Muscle layer of colon (tissue), 2 donors: ENCODE measurements around the gene ATP1A3.
"Not testable (repeated sequence)": the region's sequence is repeated elsewhere in the genome, so short reads cannot be mapped to it uniquely, and the experiment has no call there.

ENCODE experiments used
- H3K27ac ChIP-seq: one replicate; pipeline ENCODE4 v1.7.0; 2013; ENCODE audit warnings: low read depth, mild to moderate bottlenecking, low read length, moderate library complexity
- H3K27me3 ChIP-seq, 2 donors: one replicate each; pipeline ENCODE4 v1.7.0; 2013; ENCODE audit warnings: low read length in 2 of 2, mild to moderate bottlenecking in 2 of 2; ENCODE audit not compliant: insufficient read depth in 2 of 2, control insufficient read depth in 1 of 2
- H3K36me3 ChIP-seq: one replicate; pipeline ENCODE4 v1.7.0; 2013; ENCODE audit warnings: mild to moderate bottlenecking, low read length; ENCODE audit not compliant: insufficient read depth
- H3K4me1 ChIP-seq: one replicate; pipeline ENCODE4 v1.7.0; 2013; ENCODE audit warnings: mild to moderate bottlenecking, low read length; ENCODE audit not compliant: insufficient read depth
- H3K4me3 ChIP-seq, 2 donors: one replicate each; pipeline ENCODE4 v1.7.0; 2013; ENCODE audit warnings: low read length in 2 of 2, low read depth in 1 of 2, mild to moderate bottlenecking in 1 of 2, moderate library complexity in 1 of 2
- H3K9ac ChIP-seq: one replicate; pipeline ENCODE4 v1.7.0; 2013; ENCODE audit warnings: low read length
- H3K9me3 ChIP-seq: one replicate; pipeline ENCODE4 v1.7.0; 2013; ENCODE audit warnings: mild to moderate bottlenecking, low read length
- donor health status: abdominal sarcoma.
- donor health status: Adenocarcinoma of cecum.

ATP1A3 gene

DNA sequence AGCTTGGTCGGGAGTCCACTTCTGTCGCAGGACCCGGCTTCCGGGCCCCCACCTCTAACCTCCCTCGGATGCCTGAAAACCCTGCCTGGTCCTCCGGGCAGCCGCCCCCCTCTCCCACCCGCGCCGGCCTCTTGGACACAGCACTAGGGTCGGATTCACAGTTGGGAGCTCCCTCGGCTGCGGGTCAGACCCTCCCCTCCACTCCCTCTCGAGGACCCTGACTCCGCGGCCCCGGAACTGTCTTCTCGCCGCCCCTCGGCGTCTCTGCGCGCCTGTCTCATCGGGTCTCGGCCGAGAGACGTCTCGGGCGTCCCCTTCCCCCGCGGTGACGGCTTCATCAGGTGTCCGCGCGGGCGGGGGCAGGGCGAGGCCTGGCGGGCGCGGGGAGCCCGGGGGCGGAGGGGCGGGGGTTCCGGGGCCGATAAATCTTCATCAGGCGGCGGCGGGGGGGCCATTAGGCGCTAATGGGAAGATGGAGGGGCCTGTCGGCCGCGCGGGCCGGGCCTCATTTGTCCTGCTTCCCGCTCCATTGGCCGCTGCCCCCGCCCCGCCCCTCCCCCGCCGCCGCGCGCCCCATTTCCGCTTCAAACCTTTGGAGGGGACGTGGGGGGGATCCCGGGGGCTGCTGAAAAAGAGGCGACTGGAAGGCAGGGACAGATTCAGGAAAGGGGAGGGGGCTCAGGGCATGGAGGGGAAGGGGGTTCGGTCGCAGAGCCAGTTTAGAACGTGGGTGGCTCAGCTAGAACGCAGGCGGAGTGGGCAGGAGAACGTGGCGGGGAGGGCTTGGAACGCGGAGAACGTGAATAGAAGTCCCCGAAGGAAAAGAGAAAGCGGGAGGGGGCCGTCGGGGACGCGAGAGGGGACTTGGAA lies 53.9 kb downstream of the ATP1A3 start:
- Histone ChIP-seq H3K4me3 (peak overlapping the region in 1 of 2 donors; percentile 32), H3K36me3 (no peaks in the 10 kb centered on the region), H3K9ac (no peak overlapping the region), H3K27ac (no peak overlapping the region), H3K27me3 (peaks cover 27 to 59% of the 10 kb centered on the region in 2 donors), H3K4me1 (peaks cover 5% of the 10 kb centered on the region), H3K9me3 (no peaks in the 10 kb centered on the region)

DNA sequence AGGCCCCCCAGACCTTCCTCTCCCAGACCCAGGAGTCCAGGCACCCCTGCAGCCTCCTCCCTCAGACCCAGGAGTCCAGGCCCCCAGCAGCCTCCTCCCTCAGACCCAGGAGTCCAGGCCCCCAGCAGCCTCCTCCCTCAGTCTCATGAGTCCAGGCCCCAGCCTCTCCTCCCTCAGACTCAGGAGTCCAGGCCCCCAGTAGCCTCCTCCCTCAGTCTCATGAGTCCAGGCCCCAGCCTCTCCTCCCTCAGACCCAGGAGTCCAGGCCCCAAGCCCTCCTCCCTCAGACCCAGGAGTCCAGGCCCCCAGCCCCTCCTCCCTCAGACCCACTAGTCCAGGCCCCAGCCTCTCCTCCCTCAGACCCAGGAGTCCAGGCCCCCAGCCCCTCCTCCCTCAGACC lies 54.8 kb downstream of the ATP1A3 start:
- H3K9ac ChIP-seq, H3K4me3 ChIP-seq, H3K36me3 ChIP-seq, H3K4me1 ChIP-seq, H3K9me3 ChIP-seq, H3K27ac ChIP-seq: not testable (repeated sequence)
- H3K27me3 ChIP-seq: peaks cover 31 to 64% of the 10 kb centered on the region in 2 donors

DNA sequence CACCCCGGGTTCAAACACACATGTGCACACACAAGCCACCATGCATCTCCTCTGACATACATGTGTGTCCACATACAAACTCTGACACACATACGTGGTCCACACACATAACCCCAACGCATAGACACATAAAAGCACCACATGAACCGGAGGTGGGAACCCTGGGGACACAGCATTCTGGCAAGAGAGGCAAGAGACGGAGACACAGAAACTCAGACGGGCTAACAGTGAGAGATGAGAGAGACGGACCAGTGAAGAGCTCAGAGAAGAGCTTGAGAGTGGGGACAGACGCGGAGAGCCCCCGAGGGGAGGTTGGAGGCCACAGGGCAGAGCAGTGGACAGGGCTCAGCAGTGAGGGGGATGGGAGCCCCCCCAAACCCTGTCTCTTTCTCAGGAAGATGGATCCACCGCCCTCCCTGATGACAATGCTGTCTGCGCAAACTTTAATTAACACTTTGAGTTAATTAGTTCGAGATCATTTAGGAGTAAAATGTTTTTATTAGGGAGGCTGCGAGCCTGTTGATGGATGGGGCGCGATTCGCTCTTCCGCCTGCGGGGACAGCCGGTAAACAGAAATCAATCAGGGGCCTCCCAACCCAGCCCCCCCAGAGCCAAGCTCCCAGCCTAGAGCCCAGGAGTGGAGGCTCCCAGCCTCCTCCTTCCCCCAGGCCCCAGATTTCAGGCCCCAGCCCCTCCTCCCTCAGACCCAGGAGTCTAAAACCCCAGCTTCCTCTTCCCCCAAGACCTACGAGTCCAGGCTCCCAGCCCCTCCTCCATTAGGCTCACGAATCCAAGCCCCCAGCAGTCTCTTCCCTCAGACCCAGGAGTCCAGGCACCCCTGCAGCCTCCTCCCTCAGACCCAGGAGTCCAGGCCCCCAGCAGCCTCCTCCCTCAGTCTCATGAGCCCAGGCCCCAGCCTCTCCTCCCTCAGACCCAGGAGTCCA lies 56.2 kb downstream of the ATP1A3 start:
- Histone ChIP-seq H3K9me3 (no peaks in the 10 kb centered on the region), H3K36me3 (no peaks in the 10 kb centered on the region), H3K27ac (no peak overlapping the region), H3K27me3 (peaks cover 42 to 71% of the 10 kb centered on the region in 2 donors), H3K9ac (no peak overlapping the region), H3K4me3 (no peak overlapping the region), H3K4me1 (peaks cover 5% of the 10 kb centered on the region)

DNA sequence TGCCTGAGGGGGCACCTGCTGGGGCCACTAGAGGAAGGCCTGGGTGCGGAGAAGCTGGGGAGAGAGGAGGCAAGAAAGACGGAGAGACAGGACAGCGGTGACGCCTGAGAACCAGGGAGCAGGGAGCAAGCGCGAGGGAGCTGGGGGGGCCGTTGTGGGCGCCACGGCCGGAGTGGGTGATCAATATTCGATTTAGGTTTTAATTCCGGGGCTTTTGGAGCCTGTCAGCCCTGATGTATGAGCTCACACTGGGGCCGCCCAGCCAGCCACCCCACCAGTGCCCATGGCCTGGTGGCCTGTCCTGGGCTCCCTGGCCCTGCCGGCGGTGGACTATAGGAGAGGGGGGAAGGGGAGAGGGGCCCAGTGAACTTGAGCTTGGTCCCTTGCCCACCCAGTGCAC lies 57.1 kb downstream of the ATP1A3 start:
- Histone ChIP-seq H3K9me3 (no peaks in the 10 kb centered on the region), H3K4me1 (peaks cover 5% of the 10 kb centered on the region), H3K27me3 (peaks cover 44 to 79% of the 10 kb centered on the region in 2 donors), H3K27ac (no peak overlapping the region), H3K36me3 (no peaks in the 10 kb centered on the region), H3K9ac (no peak overlapping the region), H3K4me3 (no peak overlapping the region)

DNA sequence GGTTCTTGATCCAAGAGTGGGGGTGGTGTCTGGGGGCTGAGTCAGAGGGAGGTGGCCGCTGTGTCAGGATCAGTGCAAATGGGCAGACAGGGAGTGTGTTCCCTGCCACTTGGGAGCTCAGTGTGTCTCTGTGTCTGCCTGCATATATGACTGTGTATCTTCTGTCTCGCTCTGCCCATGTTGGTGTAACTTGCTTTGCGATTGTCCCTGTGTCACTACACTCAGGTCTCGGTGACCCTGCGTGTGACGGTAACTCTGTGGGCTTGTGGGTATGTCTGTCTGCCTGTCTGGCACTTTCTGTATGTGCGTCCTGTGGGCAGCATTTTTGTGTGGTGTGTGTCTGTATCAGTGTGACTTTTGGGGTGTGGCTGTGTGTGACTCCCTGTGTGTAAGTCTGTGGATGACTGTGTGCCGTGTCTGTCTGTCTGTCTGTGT lies 57.6 kb downstream of the ATP1A3 start:
- Histone ChIP-seq H3K9me3 (no peaks in the 10 kb centered on the region), H3K4me3 (no peak overlapping the region), H3K4me1 (peaks cover 5% of the 10 kb centered on the region), H3K27ac (no peak overlapping the region), H3K27me3 (peaks cover 44 to 79% of the 10 kb centered on the region in 2 donors), H3K9ac (no peak overlapping the region), H3K36me3 (no peaks in the 10 kb centered on the region)

DNA sequence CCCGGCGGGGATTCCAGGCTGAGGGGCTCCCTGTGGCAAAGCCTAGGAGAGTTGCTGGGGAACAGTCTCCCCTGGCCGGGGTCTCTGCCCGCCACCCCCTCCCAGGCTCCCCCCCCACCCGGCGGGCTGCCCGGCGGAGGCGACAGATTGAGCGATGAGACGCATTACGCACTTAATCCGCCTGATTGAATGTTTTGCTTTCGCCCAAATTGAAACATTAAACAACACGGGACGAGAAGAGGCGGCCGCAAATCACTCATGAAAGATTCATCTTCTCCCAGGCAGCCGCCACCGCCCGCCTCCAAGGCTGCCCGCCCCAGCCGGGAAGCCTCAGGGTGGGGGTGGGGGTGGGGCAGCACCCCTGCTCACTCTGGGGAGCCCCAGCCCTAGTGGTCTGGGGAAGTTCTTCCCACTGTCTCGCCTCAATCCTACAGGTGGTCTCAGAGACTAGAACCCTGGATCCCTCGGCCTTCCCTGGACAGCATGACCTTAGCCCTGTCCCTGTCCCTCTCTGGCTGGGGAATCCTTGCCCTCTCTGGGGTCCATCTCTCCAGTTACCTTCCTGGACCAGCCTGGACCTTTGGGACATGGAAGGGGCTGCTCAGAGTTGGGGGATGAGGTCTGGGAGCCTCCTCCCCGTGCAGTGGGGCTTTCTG lies 58.1 kb downstream of the ATP1A3 start:
- no peak overlapping the region for H3K9ac ChIP-seq
- peaks cover 44 to 79% of the 10 kb centered on the region in 2 donors for H3K27me3 ChIP-seq
- peaks cover under 1% of the 10 kb centered on the region for H3K4me1 ChIP-seq
- H3K9me3 ChIP-seq: no peaks in the 10 kb centered on the region
- H3K36me3 ChIP-seq: no peaks in the 10 kb centered on the region
- H3K4me3 ChIP-seq: no peak overlapping the region
- no peak overlapping the region for H3K27ac ChIP-seq

DNA sequence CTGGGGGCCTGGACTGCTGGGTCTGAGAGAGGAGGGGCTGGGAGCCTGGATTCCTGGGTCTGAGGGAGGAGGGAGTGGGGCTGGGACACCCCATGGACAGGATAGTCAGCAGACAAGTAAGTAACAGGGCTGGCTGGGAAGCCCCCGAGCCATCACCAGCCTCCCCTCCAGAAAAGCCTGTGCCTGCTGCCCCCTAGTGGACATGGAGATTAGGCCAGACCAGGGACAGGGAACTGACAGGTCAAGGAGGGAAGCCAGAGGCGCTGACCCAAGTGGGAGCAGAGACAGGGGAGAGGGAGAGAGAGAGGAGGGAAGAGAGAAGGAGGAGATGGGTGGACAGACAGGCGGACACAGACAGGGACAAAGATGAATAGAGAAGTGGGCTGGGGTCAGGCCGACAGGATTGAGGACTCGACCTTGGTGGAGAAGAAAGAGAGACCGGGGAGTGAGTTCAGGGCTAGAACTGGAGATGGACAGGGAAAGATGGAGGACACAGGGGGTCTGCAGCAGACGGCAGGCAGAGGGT lies 59.1 kb downstream of the ATP1A3 start:
- Histone ChIP-seq H3K27me3 (peaks cover 52 to 81% of the 10 kb centered on the region in 2 donors), H3K4me1 (no peaks in the 10 kb centered on the region), H3K9ac (no peak overlapping the region), H3K27ac (no peak overlapping the region), H3K9me3 (no peaks in the 10 kb centered on the region), H3K4me3 (no peak overlapping the region), H3K36me3 (no peaks in the 10 kb centered on the region)

DNA sequence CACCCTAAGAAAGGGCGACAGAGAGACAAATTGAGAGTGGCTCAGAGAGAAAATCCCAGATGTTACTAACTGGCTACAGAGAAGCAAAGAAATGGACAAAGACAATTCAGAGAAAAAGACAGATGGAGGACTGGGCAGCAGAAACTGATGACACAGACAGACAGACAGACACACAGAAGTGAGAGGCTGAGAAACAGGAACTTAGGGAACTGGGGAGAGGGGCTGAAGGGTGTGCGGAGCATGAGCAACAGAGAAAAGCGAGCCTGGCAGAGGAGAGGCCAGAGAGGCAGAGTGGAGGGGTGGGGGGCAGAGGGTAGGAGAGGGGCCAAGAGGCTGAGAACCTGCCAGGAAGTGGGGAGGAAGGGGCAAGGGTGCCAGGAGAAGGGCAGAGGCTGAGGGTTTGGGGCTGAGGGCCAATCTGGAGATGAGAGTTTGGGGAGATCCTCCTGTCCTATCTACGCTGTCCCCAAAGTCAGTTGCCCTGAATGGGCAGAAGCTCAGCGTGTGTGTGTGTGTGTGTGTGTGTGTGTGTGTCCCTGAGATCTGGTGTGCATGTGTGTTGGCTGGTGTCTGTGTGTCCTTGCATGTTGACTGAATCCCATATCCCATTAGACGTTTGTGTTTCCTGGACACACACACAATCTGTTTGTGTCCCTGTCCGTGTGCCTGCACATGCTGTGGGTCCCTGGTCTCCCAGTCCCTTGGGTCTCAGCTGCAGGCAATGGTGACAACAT lies 60.2 kb downstream of the ATP1A3 start:
- H3K9ac ChIP-seq: no peak overlapping the region
- no peak overlapping the region for H3K4me3 ChIP-seq
- H3K4me1 ChIP-seq: peaks cover 3% of the 10 kb centered on the region
- H3K27ac ChIP-seq: no peak overlapping the region
- no peaks in the 10 kb centered on the region for H3K36me3 ChIP-seq
- H3K9me3 ChIP-seq: no peaks in the 10 kb centered on the region
- H3K27me3 ChIP-seq: peaks cover 63 to 84% of the 10 kb centered on the region in 2 donors

DNA sequence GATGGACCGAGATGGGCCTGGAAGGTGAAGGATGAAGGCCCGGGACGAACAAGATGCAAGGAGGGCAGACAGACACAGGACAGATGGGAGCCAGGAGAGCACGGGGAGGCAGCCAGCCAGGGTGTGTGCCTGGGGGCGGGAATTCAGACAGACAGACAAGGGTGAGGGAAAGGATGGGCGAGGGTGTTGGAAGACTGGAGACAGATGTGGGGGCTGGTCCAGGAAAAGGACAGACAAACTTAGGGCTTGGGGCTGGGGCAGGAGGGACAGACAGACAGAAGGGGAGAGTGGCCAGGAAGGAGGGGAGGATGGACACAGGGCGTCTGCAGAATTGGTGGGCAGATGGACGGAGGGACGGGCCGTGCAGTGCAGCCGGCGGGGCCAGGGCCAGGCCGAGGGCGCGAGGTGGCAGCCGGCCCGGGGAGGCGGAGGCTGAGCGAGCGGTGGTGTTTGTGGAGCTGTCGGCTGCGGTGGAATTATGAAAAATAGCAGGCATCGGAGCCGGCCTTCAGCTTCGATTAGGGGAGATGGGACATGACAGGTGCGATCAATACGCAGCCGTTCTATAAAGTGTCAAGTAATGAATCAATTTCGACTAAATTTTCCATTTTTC lies 61.2 kb downstream of the ATP1A3 start:
- H3K4me3 ChIP-seq: no peak overlapping the region
- peaks cover 10% of the 10 kb centered on the region for H3K4me1 ChIP-seq
- H3K9ac ChIP-seq: no peak overlapping the region
- no peaks in the 10 kb centered on the region for H3K9me3 ChIP-seq
- peaks cover 65 to 91% of the 10 kb centered on the region in 2 donors for H3K27me3 ChIP-seq
- H3K27ac ChIP-seq: no peak overlapping the region
- no peaks in the 10 kb centered on the region for H3K36me3 ChIP-seq

DNA sequence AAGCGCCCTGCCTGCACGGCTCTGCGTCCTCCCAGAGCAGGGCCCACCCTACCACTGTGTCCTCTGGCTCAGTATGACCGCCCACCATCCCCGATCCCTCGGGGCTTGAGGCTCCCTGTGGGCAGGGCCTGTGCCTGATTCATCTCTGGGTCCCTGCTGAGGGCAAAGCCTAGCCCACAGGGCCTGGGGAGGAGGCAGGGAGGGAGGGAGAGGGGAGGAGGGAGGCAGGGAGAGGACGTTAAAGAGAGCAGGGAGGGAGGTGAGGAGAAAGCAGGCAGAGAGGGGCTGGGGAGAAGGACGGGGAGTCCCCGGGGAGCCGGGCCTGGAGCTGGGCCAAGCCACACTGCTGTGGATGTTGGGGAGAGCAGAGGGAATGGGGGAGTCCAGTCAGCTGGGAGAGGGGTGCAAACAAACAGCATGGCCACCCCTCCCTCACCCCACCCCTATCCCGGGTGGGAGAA lies 61.7 kb downstream of the ATP1A3 start:
- Histone ChIP-seq H3K36me3 (no peaks in the 10 kb centered on the region), H3K4me1 (peaks cover 10% of the 10 kb centered on the region), H3K27me3 (peaks cover 69 to 96% of the 10 kb centered on the region in 2 donors)

More for the DNA sequence above, 61.7 kb downstream of the ATP1A3 start:
- H3K4me3 ChIP-seq: no peak overlapping the region
- H3K27ac ChIP-seq: no peak overlapping the region
- H3K9ac ChIP-seq: no peak overlapping the region
- H3K9me3 ChIP-seq: no peaks in the 10 kb centered on the region
